ENCODE results near the gene LY6G6D. TPM values are rescaled to one million over a fixed set of nuclear protein-coding genes. Genes with fewer than 3 reads are reported as not detected.

Gene LY6G6D
- total RNA-seq, 2 donors from 2014 or later: not detected

DNA sequence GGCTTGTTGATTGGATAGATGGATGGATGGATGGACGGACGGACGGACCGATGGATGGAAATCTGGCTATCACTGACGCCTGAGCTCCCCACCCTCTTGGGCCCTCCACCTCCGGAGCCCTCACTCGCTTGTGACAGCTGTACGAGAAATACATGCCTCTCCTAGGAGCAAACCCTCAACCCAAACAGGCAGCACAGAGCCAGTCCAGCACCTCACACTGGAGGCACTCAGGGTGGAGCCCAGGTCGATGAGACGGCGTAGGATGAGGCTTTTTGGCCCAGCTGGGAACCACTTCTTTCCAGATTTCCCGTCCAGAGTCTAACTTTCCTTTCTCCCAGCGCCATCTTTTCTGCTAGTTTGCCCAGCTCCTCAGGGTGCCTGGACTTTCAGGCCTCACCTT, 31.6 kb upstream of the LY6G6D start:
- Histone ChIP-seq H3K36me3 (peaks cover 18% of the 10 kb centered on the region), H3K27me3 (replicated peaks; ENCODE audit: insufficient read depth) (no peaks in the 10 kb centered on the region), H3K4me3 (no peak overlapping the region), H3K27ac (no peak overlapping the region), H3K4me1 (ENCODE audit: control insufficient read depth in 1 of 2, low read depth in 2 of 2) (peaks cover 0 to 15% of the 10 kb centered on the region in 2 donors), H3K9me3 (no peaks in the 10 kb centered on the region)
- ATAC-seq (ENCODE audit: insufficient number of reproducible peaks, low FRiP score, low read depth): no peak
- TF ChIP-seq, protein P1, sequence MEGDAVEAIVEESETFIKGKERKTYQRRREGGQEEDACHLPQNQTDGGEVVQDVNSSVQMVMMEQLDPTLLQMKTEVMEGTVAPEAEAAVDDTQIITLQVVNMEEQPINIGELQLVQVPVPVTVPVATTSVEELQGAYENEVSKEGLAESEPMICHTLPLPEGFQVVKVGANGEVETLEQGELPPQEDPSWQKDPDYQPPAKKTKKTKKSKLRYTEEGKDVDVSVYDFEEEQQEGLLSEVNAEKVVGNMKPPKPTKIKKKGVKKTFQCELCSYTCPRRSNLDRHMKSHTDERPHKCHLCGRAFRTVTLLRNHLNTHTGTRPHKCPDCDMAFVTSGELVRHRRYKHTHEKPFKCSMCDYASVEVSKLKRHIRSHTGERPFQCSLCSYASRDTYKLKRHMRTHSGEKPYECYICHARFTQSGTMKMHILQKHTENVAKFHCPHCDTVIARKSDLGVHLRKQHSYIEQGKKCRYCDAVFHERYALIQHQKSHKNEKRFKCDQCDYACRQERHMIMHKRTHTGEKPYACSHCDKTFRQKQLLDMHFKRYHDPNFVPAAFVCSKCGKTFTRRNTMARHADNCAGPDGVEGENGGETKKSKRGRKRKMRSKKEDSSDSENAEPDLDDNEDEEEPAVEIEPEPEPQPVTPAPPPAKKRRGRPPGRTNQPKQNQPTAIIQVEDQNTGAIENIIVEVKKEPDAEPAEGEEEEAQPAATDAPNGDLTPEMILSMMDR (IDR thresholded peaks at IDR 0.05): no peak
- no peak for DNase-seq (ENCODE audit: low spot score)

DNA sequence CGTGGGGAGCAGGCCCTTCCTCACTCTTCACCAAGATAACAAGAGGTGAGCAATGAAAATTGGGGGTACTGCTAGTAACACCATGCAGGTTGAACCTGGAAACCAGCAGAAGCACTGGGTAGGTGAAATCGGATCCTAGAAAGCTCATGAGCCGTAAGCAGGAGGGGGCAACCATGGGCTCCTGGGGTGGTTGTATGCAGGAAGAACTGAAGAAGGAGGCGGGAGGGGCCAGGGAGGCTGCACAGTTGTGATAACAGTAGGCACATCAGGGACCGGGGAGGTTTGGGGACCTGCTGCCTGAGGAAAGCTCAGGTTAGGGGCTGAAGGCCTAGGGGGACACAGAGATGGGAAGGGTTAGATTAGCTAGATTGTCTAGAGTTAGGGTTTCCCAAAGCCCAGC, 28.7 kb upstream of the LY6G6D start:
- Histone ChIP-seq H3K27me3 (replicated peaks; ENCODE audit: insufficient read depth) (no peaks in the 10 kb centered on the region), H3K4me3 (no peak overlapping the region), H3K4me1 (ENCODE audit: control insufficient read depth in 1 of 2, low read depth in 2 of 2) (peaks cover 0 to 4% of the 10 kb centered on the region in 2 donors), H3K9me3 (no peaks in the 10 kb centered on the region), H3K27ac (no peak overlapping the region), H3K36me3 (peaks cover 46% of the 10 kb centered on the region)
- TF ChIP-seq, protein P1 (IDR thresholded peaks at IDR 0.05): no peak
- ATAC-seq (ENCODE audit: insufficient number of reproducible peaks, low FRiP score, low read depth) (no peak), DNase-seq (ENCODE audit: low spot score) (no peak)

DNA sequence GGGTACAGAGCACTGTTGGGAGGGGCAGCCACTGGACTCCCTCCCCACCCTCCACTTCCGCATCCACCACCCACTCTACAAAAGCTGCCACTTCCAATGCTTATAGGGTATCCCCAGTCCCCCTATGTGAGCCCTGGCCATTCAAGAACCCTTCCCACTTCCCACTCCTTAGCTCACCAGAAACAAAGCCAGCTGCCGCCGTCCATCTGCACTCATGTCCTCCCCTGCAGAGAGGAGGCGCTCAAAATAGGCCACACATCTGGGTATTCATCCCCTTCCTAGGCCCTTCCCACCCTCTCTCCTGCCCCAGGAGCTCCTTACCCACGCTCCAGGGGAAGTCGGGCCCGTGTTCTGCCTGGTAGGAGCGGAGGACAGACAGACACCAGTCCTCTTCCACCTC, 27.8 kb upstream of the LY6G6D start:
- no peak for DNase-seq (ENCODE audit: low spot score)
- Histone ChIP-seq H3K36me3 (peaks cover 48% of the 10 kb centered on the region), H3K27me3 (replicated peaks; ENCODE audit: insufficient read depth) (no peaks in the 10 kb centered on the region), H3K9me3 (no peaks in the 10 kb centered on the region), H3K4me1 (ENCODE audit: control insufficient read depth in 1 of 2, low read depth in 2 of 2) (no peaks in the 10 kb centered on the region), H3K4me3 (no peak overlapping the region), H3K27ac (no peak overlapping the region)
- TF ChIP-seq, protein P1 (IDR thresholded peaks at IDR 0.05): no peak
- no peak for ATAC-seq (ENCODE audit: insufficient number of reproducible peaks, low FRiP score, low read depth)

DNA sequence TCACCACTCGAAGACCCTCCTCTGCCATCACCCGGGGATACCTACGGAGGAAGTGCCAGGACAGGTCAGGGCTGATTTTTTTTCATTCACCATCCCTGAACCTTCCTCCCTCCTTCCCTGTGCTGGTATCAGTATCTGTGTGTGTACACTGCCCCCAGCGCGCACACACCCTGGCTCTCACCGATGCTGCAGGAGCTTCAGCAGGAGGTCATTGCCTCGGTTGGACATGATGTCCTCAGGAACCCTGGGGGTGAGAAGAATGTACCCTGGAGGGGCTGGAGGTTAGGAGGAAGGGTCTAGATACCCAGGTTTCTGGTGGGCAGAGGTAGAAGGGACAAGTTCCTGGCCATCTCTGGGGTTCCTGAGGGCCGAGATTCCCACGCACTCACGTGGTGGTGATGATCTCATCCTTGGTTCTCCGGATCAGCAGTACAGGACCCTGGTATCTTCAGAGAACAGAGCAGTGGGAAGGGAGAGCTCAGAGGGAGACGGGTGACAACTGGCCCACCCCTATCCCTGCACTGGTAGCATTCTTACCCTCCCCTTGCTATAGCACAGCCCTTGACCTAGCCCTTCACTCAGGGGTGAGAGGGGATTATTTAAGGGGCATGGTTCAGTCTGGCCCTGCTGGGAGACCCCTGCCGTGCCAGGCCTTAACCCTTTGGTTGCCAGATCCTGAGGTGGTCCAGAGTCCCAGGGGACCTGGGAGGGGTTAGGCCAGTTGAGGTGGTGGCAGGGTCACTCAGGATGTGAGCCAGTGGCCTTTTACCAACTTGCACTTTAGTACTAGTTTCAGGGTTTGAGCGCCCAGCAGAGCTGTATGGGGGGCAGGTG, 27.1 kb upstream of the LY6G6D start:
- Histone ChIP-seq H3K27ac (no peak overlapping the region), H3K9me3 (no peaks in the 10 kb centered on the region), H3K36me3 (peaks cover 54% of the 10 kb centered on the region), H3K27me3 (replicated peaks; ENCODE audit: insufficient read depth) (no peaks in the 10 kb centered on the region), H3K4me1 (ENCODE audit: control insufficient read depth in 1 of 2, low read depth in 2 of 2) (no peaks in the 10 kb centered on the region), H3K4me3 (no peak overlapping the region)
- no peak for DNase-seq (ENCODE audit: low spot score)
- TF ChIP-seq, protein P1 (IDR thresholded peaks at IDR 0.05): no peak
- no peak for ATAC-seq (ENCODE audit: insufficient number of reproducible peaks, low FRiP score, low read depth)

DNA sequence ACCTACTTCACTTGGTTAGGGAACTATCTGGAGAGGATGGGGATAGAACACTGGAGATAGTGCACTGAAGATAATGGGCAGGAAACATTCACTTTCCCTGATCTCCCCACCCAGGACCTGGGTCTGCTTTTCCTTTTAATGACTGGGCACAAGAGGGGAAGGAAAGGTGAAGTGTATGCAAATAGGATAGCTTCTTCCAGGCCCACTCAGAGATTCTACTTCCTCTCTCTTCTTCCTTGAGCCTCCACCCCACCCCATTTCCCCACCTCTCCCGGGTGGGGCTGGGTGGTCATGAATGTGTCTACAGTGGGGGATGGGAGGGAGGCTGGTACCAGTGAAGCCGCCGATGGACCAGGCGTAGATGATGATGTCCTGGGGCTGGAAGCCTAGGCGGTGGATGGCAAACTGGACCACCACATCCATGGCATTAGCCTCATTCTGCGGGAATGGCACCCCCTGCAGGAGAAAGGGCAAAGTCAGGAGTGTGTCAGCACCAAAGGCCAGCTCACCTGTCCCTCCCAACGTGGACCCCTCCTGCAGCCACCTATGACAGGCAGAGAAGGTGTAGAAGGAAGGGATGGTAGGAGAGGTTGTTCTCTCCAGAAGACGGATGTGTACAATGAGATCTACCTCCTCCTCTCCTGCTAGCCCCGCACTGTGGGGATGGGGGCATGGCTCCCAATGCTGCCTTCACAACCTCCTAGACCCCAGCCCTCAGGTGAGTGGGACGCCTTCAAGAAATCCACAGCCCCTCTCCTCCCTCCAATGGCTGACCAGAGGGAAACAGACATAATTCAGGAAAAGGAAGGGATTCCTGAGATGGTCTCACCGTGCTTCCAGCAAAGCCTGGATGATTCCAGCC, 25.7 kb upstream of the LY6G6D start:
- Histone ChIP-seq H3K9me3 (no peaks in the 10 kb centered on the region), H3K27me3 (replicated peaks; ENCODE audit: insufficient read depth) (no peaks in the 10 kb centered on the region), H3K4me3 (no peak overlapping the region), H3K4me1 (ENCODE audit: control insufficient read depth in 1 of 2, low read depth in 2 of 2) (no peaks in the 10 kb centered on the region), H3K36me3 (peaks cover 57% of the 10 kb centered on the region), H3K27ac (no peak overlapping the region)
- ATAC-seq (ENCODE audit: insufficient number of reproducible peaks, low FRiP score, low read depth) (no peak), DNase-seq (ENCODE audit: low spot score) (no peak)
- TF ChIP-seq, protein P1 (IDR thresholded peaks at IDR 0.05): no peak
